ENCODE measurements around the gene TMIGD3. TPM values are rescaled to one million over a fixed set of nuclear protein-coding genes. Genes with fewer than 3 reads are reported as not detected.

Gene TMIGD3
- total RNA-seq, 1 experiment from 2014 or later = not detected

DNA sequence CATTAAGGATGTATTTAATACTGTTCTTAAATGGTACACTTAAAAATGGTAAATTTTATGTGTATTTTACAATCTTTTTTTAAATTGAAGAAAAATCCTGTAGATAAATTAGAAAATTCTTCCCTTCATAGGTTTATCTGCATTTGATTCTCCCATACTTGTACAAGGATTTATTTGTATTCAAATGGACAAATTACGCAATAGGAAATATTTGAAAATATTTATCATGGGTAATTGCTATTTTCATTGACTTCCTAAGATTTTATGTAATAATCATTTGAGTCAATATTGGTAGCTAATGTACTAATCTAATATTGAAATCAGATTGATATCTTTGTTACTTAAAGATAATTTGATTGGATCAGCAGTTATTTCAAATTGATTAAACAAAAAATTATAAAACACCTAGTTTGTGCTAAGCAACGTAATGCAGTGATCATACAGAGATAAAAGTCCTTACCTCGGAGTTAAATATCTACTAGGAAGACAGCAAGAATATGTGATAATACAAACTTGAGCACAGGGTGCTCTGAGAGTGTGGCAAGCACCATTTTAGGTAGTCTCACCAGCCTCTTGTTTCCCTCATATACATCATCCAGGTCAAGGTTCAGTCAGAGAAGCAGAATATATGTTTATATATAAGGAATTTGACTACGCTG, 40.9 kb downstream of the TMIGD3 start:
- no peak for DNase-seq (ENCODE audit: low read depth)
- in situ Hi-C loops (cut with HindIII; ENCODE audit: low pct_unique_long_range_greater_than_20kb, low sequenced_read_pairs) = no loop called here

DNA sequence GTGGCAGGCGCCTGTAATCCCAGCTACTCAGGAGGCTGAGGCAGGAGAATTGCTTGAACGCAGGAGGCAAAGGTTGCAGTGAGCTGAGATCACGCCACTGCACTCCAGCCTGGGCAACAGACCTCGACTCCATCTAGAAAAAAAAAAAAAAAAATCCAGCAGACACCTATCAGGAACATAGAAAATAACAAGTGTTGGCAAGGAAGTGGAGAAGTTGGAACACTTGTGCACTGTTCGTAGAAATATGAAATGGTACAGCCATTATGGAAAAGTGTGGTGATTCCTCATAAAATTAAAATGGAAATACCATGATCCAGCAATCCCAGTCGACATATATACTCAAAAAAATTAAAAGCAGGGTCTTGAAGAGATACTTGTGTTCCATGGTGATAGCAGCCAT, 41.7 kb downstream of the TMIGD3 start:
- no peak for DNase-seq (ENCODE audit: low read depth)
- in situ Hi-C loops (cut with HindIII; ENCODE audit: low pct_unique_long_range_greater_than_20kb, low sequenced_read_pairs) = no loop called here

DNA sequence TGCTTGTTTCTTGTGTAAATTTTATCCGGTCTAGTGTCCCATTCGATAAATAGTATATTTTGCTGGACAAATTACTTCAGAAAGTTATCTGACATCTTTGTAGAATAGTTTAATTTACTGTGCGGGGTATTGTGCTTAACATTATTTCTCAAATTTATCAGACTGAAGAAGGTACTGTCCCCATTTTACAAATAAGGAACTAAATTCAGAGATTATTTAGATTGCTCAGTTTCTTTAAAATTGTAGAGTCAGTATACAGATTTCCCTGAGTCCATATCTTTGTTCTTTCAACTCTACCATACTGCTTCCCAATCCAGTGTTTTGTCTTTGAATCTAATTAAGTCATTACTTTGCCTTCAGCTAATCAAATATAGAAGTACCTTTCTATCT, 47.8 kb downstream of the TMIGD3 start:
- no peak for DNase-seq (ENCODE audit: low read depth)
- in situ Hi-C loops (cut with HindIII; ENCODE audit: low pct_unique_long_range_greater_than_20kb, low sequenced_read_pairs) = no loop called here

DNA sequence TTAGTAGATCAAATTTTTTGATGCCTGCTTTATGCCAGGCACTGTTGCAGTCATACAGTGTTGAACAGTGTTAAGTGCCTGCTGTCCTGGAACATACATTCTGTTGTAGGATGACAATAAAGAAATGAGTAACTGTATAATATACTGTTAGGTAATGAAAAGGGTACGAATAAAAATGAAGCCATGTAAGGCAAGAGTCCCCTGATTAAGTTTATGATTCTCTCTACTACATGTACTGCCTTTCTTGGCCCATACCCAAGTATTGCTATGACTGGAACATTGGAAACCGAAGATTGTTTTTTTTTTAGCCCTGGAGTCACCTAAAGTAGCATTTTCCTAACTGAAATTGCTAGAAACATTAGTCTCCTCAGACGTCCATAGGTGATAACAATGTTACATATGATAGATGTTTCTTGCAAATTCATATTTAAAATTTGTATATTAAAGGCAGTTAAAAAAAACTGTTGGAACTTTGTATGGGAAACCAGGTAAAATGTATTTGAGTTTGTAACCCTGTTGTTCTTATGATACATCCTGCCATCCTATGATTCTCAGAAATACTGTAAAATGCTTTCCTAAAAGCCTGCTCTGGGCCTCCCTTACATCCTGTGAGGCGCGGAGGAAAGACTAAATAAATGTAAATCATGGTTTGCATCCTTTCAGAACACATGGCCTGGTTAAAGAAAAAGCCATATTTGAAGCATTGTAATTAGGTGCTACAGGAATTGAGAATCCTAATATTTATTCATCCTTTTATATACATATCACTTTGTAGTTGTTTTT, 48.4 kb downstream of the TMIGD3 start:
- DNase-seq (ENCODE audit: low read depth) = no peak
- in situ Hi-C loops (cut with HindIII; ENCODE audit: low pct_unique_long_range_greater_than_20kb, low sequenced_read_pairs) = no loop called here

DNA sequence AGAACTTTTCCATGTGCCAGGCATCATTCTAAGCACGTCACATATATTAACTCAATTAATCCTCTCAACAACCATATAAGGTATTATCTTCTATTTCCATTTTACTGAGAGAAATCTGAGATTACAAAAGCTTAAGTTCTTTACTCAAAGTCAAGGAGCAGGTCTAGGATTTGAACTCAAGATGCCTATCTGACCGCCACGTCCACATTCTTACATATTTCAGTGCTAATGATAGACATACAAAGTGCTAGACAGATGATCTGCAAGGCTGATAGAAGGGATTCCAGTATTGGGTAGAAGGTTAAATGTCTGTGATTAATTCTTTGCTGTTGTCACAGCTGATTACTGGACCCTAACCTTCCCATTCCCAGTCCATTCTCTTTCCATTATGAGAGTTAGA, 49.7 kb downstream of the TMIGD3 start:
- in situ Hi-C loops (cut with HindIII; ENCODE audit: low pct_unique_long_range_greater_than_20kb, low sequenced_read_pairs) = no loop called here

DNA sequence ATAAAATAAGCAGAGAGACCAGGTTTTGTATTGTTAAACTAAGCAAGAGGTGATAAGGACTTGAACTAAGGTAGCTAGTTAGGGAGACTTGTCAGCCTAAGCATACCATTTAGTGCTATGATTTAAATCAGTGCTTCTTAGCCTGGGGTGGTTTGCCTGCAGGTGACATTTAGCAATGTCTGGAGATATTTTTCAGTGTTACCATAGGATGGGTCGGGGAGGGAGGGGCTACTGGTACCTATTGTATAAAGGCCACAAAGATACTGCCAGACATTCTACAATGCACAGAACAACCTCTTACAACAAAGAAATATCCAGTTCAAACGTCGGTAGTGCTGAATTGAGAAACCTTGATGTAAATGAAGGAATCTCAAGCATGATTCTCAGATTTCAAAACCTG, 50.9 kb downstream of the TMIGD3 start:
- in situ Hi-C loops (cut with HindIII; ENCODE audit: low pct_unique_long_range_greater_than_20kb, low sequenced_read_pairs) = no loop called here
- no peak for DNase-seq (ENCODE audit: low read depth)

More for the DNA sequence above, 49.7 kb downstream of the TMIGD3 start:
- no peak for DNase-seq (ENCODE audit: low read depth)

DNA sequence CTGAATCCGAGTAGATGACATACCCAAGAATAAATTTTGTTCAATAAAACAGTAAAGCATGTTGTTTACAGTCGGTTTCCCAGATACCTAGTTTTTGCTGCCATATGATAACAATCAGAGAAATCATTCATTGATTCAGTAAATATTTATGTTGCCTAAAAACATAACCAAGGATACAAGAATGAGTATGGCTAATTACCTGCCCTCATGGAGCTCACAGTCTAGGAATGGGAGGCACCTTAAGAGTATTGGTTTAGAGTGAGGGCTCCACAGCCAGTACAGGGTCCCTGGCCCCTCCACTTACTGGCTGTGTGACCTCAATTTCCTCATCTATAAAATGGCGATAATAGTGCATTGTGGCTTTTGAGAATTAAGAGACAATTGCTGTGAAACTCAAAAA, 53.2 kb downstream of the TMIGD3 start:
- no peak for DNase-seq (ENCODE audit: low read depth)
- in situ Hi-C loops (cut with HindIII; ENCODE audit: low pct_unique_long_range_greater_than_20kb, low sequenced_read_pairs) = no loop called here

DNA sequence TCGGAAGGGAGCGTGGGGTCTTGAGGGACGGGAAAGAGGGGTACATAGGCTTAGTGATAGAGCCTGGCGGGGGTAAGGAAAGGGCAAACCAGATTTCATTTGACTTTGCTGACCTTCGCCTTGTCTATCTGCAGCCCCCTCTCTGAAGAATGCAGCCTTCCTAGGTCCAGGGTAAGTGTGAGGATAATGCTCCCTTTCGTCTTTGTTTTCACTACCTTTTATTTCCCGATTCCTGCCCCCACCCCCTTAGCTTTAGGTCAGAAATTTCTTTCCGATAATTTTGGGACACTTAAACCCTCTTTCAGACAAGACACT, 53.8 kb downstream of the TMIGD3 start:
- no peak for DNase-seq (ENCODE audit: low read depth)
- in situ Hi-C loops (cut with HindIII; ENCODE audit: low pct_unique_long_range_greater_than_20kb, low sequenced_read_pairs) = no loop called here

DNA sequence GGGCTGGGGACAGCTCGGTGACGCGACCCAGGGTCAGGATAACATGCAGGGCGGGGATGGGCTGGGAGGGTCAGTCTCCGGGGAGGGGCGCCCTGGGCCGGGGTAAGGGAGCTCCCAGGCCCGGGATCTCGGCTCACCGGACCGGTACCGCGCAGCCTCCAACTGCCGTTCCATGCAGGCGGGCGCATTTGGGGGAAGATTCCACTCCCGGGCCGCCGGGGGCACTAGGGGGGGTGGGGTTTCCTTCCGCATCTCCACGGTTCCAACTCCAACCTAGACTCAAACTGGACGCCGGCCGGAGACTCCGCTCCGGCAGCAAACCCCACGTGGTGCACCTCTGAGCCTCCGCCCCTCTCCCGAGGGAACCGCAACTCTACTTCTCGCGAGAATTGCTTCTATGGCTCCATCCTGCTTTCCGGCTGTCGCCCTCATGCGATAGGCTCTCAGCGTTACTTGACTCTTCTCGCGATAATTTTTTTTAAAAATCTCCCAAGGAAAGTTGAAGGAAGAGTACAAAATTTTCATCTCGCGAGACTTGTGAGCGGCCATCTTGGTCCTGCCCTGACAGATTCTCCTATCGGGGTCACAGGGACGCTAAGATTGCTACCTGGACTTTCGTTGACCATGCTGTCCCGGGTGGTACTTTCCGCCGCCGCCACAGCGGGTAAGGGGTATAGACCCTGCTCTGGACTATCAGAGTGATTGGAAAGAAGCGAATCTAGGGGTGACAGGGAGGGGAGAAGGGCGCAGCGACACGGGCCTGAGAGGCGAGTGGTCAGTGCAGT, 54.3 kb downstream of the TMIGD3 start, which contains the start of the genes ATP5PB and WDR77:
Gene ATP5PB (plus strand): TSS at position 547 of the 785 bp plus-strand sequence. CDS start 78 bp downstream, at position 625.
Gene WDR77 (minus strand): TSS at position 339 of the 785 bp plus-strand sequence. CDS start 87 bp downstream, at position 252.
- peak; percentile 95 for DNase-seq (ENCODE audit: low read depth)
- in situ Hi-C loops (cut with HindIII; ENCODE audit: low pct_unique_long_range_greater_than_20kb, low sequenced_read_pairs) = no loop called here

DNA sequence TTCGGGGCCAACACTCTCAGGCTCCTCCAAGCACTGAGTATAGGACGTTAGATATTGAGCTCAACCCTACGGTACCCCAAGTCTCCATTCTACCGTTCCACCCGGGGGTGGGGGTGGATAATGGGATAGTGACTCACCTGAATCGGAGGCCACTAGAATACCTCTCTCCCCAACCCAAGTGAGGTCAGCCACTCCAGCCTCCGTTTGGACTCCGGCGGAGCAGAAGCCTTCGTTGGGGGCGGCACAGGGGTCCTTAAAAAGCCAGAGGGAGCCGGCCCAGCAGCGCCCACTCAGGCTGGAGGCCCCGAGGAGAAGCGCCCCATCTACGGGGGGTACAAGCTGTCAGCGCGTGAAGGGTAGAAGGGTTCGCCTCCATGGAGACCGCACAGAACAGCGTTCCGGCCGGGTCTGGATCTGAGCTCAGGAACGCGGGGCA, 54.9 kb downstream of the TMIGD3 start:
- in situ Hi-C loops (cut with HindIII; ENCODE audit: low pct_unique_long_range_greater_than_20kb, low sequenced_read_pairs) = no loop called here
- no peak for DNase-seq (ENCODE audit: low read depth)

DNA sequence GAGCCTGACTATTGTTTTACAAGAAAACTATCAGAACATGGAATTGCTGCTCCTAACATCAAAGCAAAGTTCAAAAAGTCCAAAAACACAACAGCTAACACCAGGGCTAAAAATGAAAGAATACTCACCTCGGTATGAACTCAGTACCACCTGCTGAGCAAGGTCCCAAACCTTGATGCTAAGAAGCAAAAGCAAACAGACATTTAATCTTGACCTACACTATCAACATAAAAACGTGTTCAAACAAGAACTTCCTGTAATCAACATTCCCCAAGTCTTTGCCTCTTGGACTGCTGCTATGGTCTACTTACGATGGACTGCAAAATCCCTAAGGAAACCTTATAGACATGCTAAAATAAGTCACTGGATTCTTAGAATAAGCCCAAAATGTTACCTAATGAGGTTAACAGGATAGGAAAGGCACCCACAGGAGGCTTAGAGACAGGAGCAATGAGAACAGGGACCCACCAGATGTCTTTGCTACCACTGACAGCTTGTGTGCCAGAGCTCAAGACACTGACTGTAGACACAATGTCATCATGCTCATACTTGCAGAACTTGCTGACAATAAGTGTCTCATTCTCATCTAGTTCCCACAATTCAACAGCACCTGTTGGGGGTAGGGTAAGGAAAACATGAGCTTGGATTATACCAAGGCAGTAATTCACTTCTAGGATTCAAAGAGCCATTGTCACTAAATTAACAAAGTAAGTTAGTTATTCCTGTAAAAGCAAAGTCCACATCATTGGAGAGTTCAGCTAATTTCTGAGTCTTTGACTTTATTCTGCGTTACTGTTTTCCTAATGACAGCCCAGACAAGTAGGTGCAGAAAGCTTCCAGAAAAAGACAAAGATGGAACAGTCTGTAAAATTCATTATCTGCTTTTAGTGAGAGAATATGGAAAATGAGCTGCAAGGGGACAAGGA, 56.2 kb downstream of the TMIGD3 start:
- in situ Hi-C loops (cut with HindIII; ENCODE audit: low pct_unique_long_range_greater_than_20kb, low sequenced_read_pairs) = no loop called here
- DNase-seq (ENCODE audit: low read depth) = no peak

DNA sequence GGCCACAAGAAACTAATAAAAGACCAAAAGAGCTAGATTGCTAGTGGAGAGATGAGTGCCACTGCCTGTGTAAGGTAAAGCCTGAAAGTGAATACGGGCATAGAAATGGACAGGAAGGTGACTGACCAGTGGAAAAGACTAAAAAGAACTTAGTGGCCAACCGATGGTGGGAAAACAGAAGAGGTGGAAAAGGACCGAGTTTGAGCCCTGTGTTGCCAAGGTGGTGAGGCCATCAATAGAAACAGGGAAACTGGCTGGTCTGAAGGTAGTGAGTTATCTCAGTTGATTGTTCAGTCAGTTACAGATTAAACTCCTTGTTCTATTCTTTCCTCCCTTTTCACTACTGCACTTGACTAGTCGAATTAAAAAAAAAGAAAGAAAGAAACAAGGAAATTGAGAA, 56.9 kb downstream of the TMIGD3 start:
- in situ Hi-C loops (cut with HindIII; ENCODE audit: low pct_unique_long_range_greater_than_20kb, low sequenced_read_pairs) = no loop called here
- no peak for DNase-seq (ENCODE audit: low read depth)

DNA sequence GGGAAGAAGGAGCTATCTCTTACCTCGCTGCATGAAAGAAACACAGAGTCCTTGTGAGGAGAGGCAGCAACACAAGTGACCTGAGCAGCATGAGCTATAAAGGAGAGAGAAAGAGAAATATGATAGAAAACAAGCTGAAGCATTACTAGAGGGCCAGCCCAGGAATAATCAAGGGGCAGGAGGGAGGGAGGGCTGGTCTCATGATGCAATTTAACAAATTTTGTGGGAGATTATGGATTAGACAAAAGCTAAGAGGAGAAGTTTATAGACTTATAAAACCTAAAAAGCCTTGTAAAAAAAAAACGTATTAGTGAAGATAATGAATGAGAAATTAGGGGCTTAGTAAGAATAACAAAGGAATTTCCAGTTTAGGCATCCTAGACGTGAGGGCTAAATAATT, 59.4 kb downstream of the TMIGD3 start:
- in situ Hi-C loops (cut with HindIII; ENCODE audit: low pct_unique_long_range_greater_than_20kb, low sequenced_read_pairs) = no loop called here
- no peak for DNase-seq (ENCODE audit: low read depth)

DNA sequence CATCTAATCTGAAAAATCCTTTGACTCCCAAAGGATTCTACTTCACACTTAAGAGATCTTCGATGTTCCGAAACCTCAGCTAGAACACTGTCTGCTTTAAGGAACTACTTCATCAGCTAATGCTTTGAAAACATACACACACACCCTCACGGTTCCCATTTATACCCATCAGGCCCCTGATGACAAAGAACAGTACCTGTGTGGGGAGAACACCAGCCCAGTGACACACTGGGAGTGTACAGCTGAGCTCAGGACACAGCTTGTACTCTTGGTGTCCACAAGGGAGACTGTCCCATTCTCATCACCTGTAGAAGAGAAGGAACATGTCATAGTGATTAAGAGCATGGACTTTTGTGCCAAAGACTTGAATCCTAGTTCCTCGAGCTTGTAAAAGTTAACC, 61.0 kb downstream of the TMIGD3 start:
- in situ Hi-C loops (cut with HindIII; ENCODE audit: low pct_unique_long_range_greater_than_20kb, low sequenced_read_pairs) = no loop called here
- no peak for DNase-seq (ENCODE audit: low read depth)

DNA sequence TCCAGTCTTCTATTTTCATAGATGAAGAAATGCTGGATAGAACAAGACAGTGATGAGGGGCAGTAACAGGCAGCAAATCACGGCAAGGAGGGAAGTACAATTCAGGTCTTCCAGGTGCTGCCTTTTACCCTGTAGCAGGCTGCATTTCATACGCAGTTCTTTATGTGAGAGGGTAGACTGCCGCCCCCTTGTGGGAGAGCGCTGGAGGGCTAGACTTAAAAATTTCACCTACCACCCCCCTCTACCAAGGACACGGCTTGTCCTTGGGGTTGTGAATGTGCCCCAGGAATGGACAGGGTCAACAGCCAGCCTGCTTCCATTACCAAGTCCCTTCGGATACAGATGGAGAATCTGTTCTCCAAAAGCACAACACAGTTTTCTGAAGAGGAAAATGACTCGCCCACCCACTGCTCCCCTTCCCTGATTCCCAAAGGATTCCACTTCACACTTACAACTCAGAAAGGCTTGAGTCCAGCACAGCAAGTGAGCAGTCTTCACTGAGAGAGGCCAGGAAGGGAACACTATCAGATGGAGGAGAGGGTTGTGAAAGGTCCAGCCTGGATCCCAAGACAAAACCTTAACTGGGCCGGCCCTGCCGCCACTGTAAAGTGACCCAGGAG, 61.8 kb downstream of the TMIGD3 start:
- in situ Hi-C loops (cut with HindIII; ENCODE audit: low pct_unique_long_range_greater_than_20kb, low sequenced_read_pairs) = no loop called here
- DNase-seq (ENCODE audit: low read depth) = no peak

DNA sequence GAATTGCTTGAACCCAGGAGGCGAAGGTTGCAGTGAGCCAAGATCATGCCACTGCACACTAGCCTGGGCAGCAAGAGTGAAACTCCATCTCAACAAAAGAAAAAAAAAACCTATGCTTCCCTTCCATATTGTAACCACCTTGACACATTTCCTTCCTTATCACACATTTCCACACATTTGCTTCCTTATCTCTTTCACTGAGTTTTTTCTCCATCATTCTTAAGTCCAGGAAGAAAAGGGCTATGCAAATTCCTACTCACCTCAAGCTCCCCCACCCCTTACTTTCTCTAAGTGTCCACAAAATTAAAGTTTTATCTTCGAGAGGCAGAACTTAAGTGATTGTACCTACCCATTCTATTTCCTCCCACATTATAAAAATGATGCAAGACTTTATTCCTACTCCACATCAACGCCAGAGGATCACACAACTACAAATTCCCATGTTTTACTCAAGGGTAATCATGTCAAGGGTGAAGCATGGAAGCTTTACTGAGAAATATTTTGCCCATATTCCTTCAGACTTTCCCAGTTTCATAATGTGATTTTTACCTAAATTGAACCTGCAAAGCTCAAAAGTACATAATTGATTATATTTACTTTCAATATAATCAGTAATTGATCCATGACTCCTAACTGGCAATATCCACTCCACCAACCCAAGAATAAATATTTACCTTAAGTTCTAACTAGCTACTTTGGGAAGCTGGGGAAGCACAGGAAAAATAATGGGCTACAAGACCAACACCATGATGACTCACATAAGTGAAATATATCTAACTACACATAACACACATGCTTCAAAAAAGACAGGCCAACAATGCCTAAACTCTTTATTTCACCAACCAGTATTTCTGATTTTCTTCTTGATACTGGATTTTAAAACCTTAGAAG, 63.7 kb downstream of the TMIGD3 start:
- in situ Hi-C loops (cut with HindIII; ENCODE audit: low pct_unique_long_range_greater_than_20kb, low sequenced_read_pairs) = no loop called here
- no peak for DNase-seq (ENCODE audit: low read depth)

DNA sequence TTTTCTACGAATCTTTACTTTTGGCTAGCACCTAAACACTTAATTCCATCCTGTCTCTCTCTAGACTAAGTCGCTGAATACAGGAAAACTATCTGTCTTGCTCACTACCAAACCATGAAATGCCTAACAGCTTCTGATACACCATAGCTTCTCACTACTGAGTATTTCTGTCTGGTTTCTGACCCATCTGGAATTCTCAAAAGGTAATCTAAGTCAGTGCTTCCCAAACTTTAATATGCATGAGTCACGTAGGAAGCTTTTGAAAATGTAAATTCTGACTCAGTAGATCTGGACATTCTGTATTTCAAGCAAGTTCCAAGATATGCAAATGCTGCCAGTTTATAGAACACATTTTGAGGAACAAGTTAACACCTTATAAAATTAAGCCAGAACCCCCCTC, 66.7 kb downstream of the TMIGD3 start:
- DNase-seq (ENCODE audit: low read depth) = no peak
- in situ Hi-C loops (cut with HindIII; ENCODE audit: low pct_unique_long_range_greater_than_20kb, low sequenced_read_pairs) = no loop called here
